ENCODE data around the gene FCN1. TPM values are rescaled to one million over a fixed set of nuclear protein-coding genes. Genes with fewer than 3 reads are reported as not detected.
A peak's percentile ranks its signal among the peaks of the same experiment; 100 is the strongest.

Gene FCN1
- total RNA-seq, 2 donors from 2014 or later = 0.92 to 0.95 TPM

- ATAC-seq (no peak), DNase-seq (peak in 1 of 2 donors; percentile 26)
- intact Hi-C loops (cut with DNase I, micrococcal nuclease) = no loop called here
These were observed 5.2 kb upstream of the FCN1 start for GRCh38 chr9:134922932-134923240.

DNA sequence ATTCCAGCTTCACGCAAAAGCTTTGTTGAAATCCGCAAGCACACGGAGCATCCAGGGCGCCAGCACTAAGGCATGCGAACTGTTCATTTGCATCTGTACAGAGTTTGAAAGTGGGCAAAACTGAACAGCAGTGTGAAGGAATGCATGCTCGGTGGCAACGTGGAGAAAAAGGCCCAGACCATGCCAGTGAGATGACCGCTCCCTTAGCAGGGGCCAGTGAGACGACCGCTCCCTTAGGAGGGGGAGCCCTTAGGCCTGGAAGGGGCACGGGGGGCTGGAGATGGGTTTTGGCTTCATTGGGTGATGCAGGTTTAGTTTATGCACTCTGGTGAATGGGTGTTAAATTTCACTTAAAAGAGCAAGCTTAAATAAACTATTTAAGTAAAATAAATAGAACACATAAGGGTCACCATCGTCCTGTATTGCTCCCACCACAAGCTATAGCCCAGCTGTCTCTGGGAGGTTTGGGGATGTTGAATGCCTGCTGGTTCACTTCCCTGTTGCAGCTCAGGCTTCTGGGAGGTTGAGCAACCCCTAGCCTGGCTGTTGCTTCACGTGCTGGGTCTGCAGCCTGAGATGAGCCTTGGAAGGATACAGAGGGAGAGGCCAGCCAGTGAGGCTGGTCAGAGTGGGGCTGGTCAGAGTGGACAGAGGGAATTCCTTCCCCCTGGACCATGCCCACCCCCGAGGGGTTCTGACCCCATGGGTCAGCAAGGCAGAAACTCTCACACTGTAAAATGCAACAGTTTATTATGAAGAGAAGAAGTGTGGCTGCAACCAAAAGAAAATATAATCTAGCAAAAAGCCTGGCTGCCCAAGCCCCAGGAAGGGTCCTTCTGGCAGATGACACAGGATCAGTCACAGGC, 4.6 kb upstream of the FCN1 start:
- ATAC-seq (no peak), DNase-seq (peak in 1 of 2 donors; percentile 37)
- intact Hi-C loops (cut with DNase I, micrococcal nuclease) = no loop called here

DNA sequence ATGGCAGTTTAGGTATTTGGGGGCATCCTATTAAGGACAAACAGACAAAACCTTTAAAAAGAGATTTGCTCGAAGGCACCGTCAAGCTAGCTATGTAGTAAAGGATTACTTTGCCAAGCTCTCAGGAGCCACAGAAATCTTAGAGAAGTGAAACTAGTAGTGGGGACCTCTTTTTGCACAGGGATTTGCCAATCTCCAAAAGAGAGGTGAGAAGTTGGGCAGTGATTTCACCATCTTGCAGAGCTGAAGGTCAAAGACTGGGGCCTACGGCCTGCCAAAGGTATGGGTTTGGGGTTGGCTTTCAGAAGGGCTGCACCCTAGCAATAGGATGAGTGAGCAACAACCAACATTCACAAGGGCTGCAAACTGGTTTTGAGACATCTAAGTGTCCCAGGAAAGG, 1.6 kb upstream of the FCN1 start:
- ATAC-seq (no peak), DNase-seq (no peak)
- intact Hi-C loops (cut with DNase I, micrococcal nuclease) = no loop called here

DNA sequence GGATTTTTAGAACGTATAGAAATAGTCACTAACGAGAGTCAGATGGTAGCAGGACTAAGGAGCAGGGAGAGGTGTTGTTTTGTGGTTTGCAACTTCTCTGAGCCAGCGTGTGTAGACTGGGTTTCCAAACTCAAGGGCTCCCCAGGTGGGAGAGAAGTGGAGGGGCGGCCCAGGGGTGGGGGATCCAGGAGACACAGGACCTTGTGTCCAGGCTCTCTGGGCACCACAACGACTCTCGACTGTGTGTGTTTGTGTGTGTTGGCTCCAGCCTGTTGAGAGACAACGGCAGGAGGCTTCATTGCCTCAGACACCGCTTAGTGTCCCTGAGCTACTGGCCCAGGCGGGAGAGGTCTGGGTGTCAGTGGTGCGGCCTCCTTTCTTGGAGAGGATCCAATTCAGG, 934 bp upstream of the FCN1 start:
- ATAC-seq (no peak), DNase-seq (peak in 1 of 2 donors; percentile 2)

DNA sequence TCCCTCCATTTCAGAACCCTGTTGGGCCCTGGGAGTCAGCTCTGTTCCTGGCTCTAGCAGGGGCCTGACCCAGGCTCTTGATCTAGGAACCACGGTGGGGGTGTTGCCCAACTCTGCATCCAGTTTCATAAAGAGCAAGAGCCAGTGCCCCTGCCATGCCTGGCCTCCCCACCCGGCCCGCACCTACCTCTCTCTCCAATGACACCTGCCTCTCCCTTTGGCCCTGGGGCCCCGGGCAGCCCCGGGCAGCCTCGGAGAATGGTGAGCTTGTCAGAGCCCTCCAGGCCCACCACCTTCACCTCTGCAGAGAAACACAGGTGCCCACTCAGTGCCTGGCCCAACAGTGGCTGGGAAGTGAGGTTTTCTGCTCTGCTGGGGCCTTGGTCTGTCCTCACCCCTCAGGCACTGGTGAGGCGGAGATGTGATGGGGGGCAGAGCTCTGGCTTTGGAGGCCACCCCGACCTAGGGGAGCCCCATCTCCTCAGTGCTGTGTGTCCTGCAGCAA, 1.5 kb downstream of the FCN1 start:
- peak in 1 of 2 donors; percentile 16 for DNase-seq
- ATAC-seq = no peak
- intact Hi-C loops (cut with DNase I, micrococcal nuclease) = no loop called here

More for the DNA sequence above, 934 bp upstream of the FCN1 start:
- intact Hi-C loops (cut with DNase I, micrococcal nuclease) = no loop called here

- intact Hi-C loops (cut with DNase I, micrococcal nuclease) = no loop called here
- ATAC-seq = no peak
- DNase-seq = peak in 1 of 2 donors; percentile 5
These were observed 2.4 kb downstream of the FCN1 start for GRCh38 chr9:134915046-134915985.

- ATAC-seq (no peak), DNase-seq (no peak)
- intact Hi-C loops (cut with DNase I, micrococcal nuclease) = no loop called here
These were observed 3.2 kb downstream of the FCN1 start for GRCh38 chr9:134914501-134914834.

- ATAC-seq = no peak
- DNase-seq = no peak
- intact Hi-C loops (cut with DNase I, micrococcal nuclease) = no loop called here
These were observed 3.8 kb downstream of the FCN1 start for GRCh38 chr9:134913713-134914500.

DNA sequence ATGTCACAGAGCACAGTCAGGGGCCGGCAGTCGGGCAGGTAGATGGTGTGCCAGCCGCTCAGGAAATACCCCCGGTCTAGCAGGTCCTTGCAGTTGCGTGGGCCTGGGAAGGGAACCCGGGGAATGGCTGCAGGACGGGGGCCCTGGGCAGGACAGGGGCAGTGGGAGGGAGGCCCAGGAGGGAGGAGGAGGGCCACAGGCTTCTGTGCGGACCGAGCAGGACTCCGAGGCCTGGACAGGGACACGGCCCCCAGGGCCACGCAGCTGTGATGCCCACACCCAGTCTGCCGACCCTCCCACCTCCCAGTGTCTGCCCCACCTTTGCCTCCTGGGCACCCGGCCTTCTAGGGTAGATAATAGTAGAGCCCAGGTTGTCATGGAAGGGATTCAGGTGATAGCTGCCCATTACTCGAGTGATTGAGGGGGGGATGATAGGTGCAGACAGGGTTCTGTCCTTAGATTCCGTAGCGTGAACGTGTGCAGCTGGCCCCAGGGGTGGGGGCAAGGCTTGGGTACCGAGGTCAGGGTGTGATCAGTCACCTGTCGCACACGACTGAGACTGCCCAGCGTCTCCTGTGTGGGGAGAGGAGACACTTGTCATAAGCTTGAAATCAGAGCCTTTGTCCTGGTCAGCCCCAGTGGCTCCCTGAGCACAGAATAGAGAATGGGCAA, 4.5 kb downstream of the FCN1 start:
- intact Hi-C loops (cut with DNase I, micrococcal nuclease) = no loop called here
- no peak for ATAC-seq
- DNase-seq = no peak

DNA sequence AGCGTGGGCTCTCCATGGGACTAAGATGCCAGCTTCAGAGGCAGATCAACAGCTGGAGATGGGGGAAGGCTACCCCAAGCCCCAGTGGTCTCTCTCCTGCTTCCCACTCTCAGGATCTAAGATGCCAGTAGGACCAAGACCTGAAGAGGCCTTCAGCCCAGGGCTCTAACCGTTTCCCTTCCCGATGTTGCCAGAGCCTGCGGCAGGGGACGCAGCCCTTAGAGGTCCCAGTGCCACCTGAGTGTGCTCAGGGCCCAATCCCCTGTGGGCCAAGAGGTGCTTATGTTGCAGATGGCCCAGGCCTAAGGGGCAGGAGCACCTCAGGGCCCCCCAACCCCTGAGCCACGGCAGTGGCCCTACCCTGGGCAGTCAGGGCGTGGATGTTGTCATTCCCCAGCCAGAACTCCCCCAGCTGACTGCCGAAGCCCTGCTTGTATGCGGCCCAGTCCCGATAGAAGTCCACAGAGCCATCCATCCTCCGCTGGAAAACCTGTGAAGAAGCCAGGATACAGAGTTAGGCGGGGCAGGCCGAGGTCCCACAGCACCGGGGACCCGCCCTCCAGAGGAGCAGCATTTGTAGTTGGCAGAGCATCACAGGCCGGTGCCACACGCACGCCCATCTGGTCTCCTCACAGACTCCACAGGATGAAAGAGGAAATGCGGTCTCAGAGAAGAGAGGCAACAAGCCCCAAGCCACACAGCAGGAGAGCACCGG, 5.4 kb downstream of the FCN1 start:
- DNase-seq (no peak), ATAC-seq (no peak)
- intact Hi-C loops (cut with DNase I, micrococcal nuclease) = no loop called here

DNA sequence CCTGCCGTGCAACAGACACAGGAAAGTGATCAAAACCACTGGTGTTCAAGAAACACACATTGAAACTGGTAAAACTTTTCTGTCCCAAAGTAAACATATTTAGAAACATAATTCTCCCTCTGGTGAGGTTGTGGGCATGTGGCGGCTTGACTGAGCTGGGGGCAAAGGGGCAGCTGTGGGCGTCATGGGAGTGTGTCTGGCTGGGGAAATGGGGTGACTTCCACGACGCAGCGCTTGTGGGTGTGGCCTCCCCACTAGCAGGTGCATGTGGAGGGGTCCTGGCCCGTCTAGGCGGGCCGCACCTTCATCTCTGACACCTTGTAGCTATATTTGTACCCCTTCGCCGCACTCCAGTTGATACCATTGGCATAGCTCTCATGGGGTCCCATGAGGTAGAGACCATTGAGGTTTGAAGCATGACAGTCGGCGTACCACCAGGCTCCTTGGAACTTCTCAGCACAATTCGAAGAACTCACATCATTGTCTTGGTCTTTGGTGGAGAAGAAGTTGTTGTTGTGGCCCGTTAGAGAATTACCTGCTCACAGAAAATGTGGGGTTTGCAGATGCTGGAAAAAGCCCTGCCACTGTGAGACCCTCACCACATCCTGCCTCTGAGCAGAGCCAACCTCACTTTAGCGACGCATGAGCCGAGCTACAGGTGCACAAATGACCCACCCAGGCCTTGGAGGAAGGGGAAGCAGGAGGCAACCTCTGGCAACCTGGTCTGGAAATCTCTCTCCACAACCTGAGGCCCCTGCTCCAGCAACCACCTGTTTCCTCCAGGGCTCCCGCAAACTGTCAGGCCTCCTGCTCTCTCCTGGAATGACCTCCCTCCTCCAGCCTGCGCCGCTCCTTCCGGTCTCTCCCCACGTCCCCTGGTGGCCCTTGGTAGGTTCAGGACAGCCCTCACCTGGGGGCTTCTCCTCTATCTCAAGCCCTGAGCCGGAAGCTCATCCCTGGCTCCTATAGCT, 7.9 kb downstream of the FCN1 start:
- intact Hi-C loops (cut with DNase I, micrococcal nuclease) = no loop called here
- ATAC-seq = no peak
- DNase-seq = no peak

GRCh38 chr9:134908524-134909309, 9.0 kb downstream of the FCN1 start:
- ATAC-seq (no peak), DNase-seq (no peak)
- intact Hi-C loops (cut with DNase I, micrococcal nuclease) = no loop called here

GRCh38 chr9:134902936-134903335, 14.8 kb downstream of the FCN1 start:
- no peak for ATAC-seq
- DNase-seq = no peak
- intact Hi-C loops (cut with DNase I, micrococcal nuclease) = no loop called here

DNA sequence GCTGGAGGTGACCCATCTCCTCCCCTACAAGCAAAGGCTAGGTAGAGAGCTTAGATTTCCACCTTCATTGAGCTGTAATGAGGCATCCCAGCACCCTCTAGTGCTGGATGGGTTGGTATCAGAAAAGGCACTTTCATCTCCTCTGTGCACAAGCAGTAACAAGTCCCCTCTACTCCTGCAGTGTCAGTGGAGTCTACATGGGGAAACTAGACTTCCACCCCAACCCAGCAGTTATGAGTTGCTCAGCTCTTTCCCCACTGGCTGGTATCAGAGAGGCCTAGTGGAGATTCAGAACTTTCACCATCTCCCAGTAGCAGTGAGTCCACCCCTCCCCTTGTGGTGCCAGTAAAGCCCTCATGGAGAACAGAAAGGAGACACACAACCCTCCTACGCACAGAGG, 17.9 kb downstream of the FCN1 start:
- DNase-seq = no peak
- intact Hi-C loops (cut with DNase I, micrococcal nuclease) = no loop called here
- ATAC-seq = no peak

DNA sequence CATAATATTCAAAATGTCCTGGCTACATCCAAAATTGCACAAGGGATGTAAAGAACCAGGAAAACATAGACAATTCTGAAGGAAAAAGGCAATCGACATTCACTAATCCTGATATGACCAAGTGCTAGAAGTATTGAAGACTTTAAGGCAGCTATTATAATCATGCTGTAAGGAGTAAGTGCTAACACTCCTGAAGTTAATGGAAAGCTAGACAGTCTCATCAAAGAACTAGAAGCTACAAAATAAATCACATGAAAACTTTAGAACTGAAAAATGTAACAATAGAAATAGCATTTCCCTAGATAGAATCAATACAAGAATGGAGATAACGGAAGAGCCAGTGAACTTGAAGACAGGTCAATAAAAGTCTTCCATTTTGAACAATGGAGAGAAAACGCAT, 18.5 kb downstream of the FCN1 start:
- DNase-seq = no peak
- no peak for ATAC-seq
- intact Hi-C loops (cut with DNase I, micrococcal nuclease) = no loop called here

GRCh38 chr9:134898319-134898718, 19.4 kb downstream of the FCN1 start:
- ATAC-seq = no peak

More at GRCh38 chr9:134898319-134898718, 19.4 kb downstream of the FCN1 start:
- DNase-seq = no peak
- intact Hi-C loops (cut with DNase I, micrococcal nuclease) = no loop called here

All from left colon (tissue), 2 donors.